ENCODE results near the gene CCDC197.

GRCh38 chr14:94043756-94044475, 46.8 kb downstream of the CCDC197 start:
- TF ChIP-seq CTCF (IDR thresholded peaks at IDR 0.05; ENCODE audit: low read depth, low read length) (no peak), POLR2A (IDR thresholded peaks at IDR 0.05; ENCODE audit: extremely low read depth, insufficient read length) (no peak), MAX (IDR thresholded peaks at IDR 0.05; ENCODE audit: low read depth, low read length) (no peak)
